Measurements from ENCODE around the gene PRRC2B.
"Not testable (repeated sequence)": the region's sequence is repeated elsewhere in the genome, so short reads cannot be mapped to it uniquely, and the experiment has no call there.

PRRC2B gene

DNA sequence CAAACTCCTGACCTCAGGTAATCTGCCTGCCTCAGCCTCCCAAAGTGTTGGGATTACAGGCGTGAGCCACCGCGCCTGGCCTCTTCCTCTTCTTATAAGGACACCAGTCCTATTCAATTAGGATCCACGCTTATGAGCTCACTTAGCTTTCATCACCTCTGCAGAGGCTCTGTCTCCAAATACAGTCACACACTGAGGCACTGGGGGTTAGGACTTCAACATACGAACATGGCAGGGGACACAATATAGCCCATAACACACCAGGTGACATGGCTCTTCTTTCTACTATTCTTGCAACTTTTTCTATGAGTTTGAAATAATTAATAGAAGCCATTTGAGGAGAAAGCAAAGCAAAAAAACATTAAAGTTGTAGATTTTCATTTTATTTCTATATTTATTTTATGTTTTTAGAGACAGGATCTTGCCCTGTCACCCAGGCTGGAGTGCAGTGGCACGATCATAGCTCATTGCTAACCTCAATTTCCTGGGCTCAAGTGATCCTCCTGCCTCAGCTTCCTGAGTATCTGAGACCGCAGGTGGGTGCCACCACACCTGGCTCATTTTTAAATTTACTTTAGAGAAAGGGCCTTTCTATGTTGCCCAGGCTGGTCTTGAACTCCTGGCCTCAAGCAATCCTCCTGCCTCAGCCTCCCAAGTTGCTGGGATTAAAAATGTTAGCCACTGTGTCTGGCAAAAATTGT, 145.5 kb downstream of the PRRC2B start:
- no peak for DNase-seq (ENCODE audit: low read depth in 2 of 2)

DNA sequence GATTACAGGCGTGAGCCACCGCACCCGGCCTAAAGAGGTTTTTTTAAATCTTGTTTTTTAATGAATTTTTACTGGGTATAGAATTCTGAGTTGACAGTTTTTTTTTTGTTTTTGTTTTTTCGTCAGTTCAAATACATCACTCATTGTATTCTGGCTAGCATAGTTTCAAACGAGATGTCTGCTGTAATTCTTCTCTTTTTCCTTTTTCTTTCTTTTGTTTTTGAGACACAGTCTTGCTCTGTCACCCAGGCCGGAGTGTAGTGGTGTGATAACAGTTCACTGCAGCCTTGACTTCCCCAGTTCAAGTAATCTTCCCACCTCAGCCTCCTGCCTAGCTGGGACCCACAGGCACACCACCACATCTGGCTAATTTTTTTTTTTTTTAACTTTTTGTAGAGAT, 149.3 kb downstream of the PRRC2B start:
- DNase-seq (ENCODE audit: low read depth in 2 of 2), result no peak

- no peak for DNase-seq (ENCODE audit: low read depth in 2 of 2)
These were observed 151.3 kb downstream of the PRRC2B start, which contains the start of gene PRRT1B for GRCh38 chr9:131545003-131545785. Gene PRRT1B, plus strand, starts transcription at chr9:131545523. Its CDS starts 93 bp downstream, at chr9:131545616.

GRCh38 chr9:131545786-131546335, 152.0 kb downstream of the PRRC2B start:
- DNase-seq (ENCODE audit: low read depth in 2 of 2), result no peak

- no peak for DNase-seq (ENCODE audit: low read depth in 2 of 2)
These were observed 152.6 kb downstream of the PRRC2B start for GRCh38 chr9:131546336-131547084.

DNA sequence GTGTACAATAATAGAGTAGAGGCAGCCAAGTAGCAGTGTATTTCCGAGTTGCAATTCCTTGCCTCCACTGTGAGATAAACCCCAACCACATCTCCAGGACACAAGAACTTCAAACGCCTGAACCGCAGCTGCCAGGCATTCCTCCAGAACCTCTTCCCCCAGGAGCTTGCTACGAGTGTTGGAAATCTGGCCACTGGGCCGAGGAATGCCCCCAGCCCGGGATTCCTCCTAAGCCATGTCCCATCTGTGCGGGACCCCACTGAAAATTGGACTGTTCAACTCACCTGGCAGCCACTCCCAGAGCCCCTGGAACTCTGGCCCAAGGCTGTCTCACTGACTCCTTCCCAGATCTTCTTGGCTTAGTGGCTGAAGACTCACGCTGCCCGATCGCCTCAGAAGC, 155.3 kb downstream of the PRRC2B start:
- not testable (repeated sequence) for DNase-seq (ENCODE audit: low read depth in 2 of 2)
